Fibroblast of gingiva (primary cell): ENCODE data around the gene FAM72C.
"Not testable (repeated sequence)": the region's sequence is repeated elsewhere in the genome, so short reads cannot be mapped to it uniquely, and the experiment has no call there.

Experiments
- DNase-seq: peaks from one replicate; pipeline ENCODE4 v3.0.0-alpha.2; 2011; ENCODE audit warnings: low read depth

FAM72C gene

DNA sequence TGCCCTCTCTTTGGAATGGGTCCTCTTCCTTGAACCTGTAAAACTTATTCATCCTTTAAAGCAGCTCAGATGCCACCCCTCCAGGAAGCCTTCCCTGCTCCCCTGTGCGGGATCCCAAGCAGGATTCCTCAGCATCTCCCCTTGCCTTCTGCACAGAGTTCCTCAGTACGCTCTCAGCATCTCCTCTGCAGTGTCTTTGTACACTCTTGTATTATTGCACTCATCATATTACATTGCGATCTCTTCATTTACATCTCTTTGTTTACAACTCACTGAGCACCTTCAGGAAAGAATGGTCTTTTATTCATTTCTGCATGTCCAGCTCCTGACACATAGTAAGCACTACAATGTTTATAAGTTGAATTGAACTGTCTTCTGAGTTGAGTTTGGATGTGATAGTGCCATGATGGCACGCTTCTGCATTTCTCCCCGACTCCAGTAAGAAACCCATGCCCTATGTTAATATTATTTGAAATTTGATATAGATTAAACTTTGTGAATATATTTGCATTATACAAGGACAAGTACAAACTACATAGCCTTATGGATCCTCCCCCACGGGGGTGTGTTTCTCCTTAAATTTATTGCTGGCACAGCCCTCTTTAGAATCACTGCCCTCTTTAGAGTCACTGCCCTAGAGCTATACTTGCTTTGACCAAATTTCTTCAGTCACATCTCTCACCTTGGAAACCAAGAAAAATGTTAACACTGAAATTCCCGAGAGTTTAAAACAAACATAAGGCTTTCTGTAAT is 13.1 kb upstream of the FAM72C start:
- DNase-seq = not testable (repeated sequence)

DNA sequence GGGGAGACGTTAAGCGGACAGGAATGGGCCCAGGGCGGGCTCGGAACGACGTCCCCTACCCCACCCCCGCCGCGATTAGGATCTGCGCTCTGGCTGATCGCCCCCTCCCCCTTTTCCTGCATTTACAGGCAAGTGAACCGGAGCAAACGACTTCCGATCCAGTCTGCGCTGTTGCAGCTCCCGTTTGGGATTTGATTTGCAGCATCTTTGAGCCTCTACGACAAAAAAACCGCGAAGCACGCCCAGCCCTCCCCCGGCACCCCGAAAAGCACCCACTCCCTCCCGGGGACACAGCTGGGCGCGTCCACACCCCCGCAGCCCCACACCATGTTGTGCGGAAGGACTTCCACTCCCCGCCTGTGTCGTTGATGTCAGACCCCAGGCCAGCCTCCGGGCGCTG is 2.6 kb upstream of the FAM72C start:
- peak; percentile 0 for DNase-seq

DNA sequence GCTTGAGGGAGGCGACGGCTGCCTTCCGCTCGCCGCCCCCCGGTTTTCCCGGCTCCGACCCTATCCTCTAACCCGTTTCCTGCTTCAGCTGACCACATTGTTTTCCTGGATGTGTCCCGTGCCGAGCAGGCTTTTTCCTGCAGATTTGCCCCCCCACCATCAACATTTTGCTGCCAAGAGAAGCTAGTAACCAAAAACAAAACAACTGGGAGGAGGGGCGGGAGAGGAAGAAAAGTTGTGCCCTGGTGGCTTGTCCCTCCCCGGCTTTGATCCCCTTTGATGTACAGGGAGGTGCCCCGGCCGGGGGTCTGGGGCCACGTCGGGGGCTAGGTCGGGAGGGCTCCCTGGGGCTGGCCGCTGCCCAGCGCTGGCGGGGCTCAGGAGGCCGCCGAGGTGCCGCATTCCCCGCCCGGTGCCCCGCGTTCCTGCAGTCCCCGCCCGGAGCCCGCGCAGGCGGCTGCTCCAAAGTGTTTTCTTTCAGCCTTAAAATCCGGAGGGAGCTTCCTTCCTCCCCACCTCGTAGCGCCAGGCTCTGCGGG is 2.2 kb upstream of the FAM72C start:
- DNase-seq = not testable (repeated sequence)

DNA sequence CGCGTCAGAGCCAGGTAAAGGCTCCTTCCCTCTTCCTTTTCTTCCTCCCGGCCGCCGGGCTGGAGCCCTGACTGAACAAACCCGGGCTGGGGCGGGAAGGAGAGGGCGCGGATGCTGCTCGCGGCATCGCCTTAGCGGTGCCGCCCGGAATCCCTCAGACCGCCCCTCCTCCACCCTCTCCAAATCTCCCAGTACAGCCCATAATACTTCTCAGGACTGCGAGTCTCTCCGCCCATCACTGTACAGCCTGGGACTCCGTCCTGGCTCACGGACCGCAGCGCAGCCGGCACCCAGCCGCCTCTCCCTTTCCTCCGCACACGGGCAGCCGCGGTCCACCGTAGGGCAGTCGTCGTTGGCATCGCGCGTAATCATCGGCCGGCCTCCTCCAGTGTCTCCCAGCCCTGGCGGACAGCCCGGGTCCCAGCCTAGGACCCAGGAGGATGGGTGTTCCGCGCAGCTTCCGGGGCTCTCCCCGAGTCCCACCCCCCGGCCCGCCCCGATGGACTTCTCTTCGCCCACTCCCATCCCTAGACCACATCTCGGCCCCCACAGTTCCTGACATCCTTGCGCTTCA is 1.1 kb upstream of the FAM72C start:
- DNase-seq = not testable (repeated sequence)

DNA sequence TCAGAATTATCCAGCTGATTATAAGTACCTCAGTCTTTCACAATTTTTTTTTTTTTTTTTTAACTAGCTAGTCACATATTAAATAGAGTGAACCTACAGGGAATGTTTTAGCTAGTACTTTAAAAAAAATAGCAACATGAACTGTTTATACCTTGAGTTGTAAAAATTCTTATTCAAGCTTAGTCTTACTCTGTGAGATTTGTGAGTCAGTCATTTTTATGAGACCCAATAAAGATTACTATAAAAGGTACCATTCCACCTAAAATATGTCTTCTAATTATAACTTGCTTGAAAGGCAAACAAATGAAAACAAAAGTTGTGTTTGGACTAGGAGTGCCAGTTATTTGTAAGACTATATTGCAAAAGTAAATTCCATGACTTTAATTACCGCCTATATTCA is 5.9 kb downstream of the FAM72C start:
- not testable (repeated sequence) for DNase-seq

DNA sequence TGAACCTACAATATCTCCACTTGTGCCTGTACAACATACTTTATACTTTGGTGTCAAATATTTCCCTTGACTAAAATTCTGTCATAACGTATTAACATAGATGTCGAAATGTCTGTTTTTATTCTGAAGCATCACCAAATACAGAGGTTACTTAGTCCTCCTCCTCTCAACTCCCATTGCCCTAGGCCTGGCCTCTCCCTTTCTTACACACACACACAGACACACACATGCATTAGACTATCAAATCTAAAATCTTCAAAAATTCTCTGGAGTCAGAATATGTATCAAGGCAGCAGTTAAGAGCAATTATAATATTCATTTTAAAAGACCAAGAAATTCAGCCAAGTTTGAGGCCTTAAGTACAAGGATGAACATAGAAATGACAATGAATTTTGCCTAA is 7.5 kb downstream of the FAM72C start:
- not testable (repeated sequence) for DNase-seq

DNA sequence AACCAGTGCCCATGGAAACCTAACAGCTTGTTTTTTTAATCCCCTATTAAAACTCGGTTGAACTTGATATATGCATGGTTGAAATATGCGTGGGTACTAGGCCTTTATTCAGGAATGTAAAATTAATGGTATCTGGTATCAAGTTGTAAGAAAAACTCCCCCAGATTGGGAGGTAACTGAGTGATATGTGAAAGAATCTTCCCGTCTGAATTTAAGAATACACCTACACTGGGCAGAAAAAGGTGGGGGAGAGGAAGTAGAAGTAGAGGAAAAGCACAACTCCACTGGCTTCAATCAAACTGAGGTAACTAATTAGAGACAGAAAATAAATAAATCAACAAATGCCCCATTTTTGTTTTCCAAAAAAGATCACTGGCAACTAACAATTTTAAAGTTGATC is 15.9 kb downstream of the FAM72C start:
- not testable (repeated sequence) for DNase-seq

DNA sequence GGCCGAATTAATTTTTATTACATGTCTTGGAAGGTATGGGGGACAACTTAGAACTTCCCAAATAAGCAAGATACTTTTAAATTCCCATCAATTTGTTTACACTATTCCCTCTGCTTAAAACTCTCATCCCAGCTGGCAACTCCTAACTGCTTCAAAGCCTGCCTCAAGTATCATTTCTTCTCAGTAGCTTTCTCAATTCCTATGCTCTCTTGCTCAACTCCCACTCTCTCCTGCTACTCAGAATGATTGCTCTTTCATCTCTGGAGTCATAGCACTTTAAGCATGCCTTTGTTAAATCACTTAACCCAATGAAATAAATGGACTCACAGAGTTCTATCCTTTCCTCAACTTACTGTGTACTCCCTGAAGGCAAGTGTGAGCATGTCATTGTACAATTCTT is 18.9 kb downstream of the FAM72C start:
- DNase-seq = not testable (repeated sequence)

DNA sequence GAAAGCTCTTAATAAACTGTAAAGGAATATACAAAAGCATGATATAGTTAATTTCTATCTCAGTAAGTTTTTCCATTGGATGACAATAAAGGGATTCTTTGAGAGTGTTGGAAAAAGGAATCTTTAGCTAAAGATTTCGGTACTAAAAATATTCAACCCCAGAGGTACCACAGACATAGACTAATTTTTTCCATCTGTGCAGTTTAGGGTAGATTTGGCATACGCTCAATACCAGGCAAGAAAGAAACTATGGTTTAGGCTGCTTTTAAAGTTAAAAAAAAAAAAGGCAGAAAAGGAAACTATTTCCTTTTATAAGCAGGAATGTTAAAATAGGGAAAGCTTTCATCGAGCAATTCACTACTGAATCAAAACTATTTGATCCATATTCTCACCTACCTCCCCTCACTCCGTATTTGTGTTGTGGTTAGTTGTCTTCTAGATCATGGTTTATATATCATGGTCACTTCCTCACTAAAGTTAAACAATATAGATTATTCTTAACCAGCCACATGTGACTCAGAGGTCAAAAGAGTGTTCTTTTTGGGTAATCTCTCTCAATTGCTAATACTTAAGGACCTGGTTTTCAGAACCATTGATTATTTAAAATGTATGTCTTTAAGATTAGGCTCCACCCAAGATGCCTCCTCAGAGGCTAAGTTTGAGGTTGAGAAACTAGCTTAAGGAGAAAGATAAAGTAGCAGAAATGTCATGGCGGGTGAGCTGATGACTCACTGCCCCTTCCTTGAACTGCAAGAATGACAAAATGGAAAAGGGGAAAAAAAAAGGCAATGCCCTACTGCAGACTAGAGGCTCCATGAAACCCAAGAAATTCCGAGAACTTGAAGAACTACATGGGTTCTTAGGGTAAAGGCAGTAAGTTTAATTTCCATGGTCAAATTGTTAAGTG is 20.0 kb downstream of the FAM72C start:
- DNase-seq = not testable (repeated sequence)

DNA sequence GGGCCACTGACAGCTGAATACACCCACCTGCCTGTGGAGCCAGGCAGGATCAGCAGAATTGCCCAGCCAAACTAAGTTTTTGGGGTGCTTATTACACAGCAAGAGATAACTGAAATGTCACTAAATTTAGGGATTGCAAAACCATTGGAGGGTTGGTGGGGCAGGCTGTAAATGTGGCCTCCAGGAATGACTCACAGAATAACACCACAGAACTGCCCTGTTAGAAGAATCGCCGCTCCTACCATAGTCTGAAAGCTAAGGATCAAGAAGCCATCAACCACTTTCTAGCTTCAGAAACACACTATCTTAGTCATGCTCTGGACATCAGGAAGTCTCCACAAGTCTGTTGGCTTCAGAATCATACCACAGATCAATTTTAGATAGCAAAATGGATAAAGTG is 24.0 kb downstream of the FAM72C start:
- DNase-seq = not testable (repeated sequence)

DNA sequence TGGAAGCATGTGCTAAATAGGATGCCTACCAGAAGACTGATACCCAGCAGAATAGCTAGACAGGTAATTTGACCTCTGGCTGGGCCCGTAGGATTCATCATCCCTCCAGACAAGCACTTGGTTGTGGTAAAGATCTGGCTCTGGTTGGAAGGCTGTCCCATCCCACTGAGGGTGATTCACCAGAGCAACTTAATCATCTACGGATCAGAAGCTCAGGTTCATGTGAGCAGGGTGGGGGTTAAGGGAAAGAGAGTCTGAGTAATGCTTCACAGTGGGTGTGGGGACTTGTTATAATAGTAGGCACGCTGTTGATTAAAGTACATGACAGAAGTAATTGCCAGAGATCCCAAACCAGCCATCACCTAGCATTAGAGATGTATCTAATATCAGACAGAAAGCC is 26.5 kb downstream of the FAM72C start:
- not testable (repeated sequence) for DNase-seq

DNA sequence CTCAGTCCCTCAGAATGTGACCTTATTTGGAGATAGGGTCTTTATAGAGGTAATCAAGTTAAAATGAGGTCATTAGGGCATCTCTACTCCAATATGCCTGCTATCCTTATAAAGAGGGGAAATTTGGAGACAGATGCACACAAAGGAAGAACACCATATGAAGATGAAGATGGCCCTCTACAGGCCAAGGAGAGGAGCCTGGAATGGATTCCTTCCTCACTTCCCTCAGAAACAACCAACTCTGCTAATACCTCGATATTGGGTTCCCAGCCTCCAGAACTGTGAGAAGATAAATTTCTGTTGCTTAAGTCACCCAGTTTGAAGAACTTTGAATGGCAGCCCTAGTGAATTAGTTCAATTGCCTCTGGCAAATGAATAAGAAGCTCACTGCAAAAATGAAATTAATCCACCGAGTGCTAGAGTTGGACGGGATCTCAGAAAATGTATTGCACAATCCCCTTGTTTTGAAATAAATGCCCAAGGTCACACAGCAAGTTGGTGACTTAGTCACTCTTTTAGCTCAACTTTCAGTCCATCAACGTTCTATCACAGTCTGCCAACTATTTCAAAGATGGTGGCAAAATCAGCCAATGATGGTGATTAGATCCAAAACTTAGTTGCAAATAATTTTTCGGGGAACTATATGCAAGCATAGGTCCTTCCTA is 27.1 kb downstream of the FAM72C start:
- DNase-seq = not testable (repeated sequence)

DNA sequence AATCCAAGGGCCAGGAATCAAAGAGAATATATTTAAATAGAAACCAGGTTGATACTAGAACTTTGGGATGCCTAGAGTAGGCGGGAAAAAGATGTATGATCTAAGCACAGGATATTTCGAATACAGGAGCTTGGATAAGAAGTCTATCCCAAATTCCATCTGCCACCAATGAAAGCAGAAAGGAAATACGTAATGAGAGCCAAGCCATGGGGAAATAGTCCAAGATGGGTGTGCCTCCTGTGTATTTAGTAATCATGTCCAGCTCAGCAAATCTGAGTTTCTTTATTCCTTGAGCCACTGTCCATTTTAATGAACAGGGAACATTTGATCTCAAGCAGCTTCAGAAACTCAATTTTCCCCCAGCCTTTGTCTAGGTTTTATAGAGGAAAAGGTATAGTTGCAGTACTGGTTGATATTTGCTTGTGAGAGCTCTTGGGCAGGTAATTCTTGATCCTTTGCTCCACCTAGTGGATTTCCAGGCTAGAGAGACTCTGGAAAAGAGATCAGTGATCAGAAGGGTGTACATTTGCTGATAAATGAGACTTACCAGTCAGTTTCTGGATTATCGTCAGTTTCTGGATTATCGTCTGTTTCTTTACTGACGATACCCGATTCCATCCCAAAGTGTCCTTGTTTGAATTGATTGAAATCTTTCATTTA is 28.3 kb downstream of the FAM72C start:
- DNase-seq = not testable (repeated sequence)

DNA sequence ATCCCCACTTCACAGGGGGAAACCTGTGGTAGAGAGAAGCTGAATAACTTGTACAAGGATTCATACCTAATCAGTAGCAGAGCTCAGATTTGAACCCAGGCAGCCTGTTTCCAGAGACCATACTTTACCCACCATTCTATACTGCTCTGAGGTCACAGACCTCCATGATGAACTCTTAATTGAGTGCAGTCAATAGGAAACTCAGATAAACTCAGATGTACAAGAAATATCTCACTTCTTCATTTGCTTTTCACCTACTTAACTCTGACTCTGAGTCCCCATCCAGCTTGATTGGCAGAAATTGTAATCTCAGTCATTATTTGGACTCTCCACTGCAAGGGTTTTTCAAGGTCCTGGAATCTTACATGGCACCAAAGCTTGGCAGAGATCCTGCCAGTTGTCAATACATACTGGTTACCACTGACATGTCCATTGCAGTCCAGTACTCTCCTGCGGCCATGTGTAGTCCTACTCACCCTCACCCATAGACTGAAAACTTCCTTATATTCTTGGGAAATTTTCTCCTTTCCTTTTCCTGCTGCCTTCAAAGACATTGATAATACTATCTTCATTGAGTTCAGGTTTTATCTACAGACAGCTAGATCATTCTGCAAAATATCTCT is 29.4 kb downstream of the FAM72C start:
- not testable (repeated sequence) for DNase-seq

DNA sequence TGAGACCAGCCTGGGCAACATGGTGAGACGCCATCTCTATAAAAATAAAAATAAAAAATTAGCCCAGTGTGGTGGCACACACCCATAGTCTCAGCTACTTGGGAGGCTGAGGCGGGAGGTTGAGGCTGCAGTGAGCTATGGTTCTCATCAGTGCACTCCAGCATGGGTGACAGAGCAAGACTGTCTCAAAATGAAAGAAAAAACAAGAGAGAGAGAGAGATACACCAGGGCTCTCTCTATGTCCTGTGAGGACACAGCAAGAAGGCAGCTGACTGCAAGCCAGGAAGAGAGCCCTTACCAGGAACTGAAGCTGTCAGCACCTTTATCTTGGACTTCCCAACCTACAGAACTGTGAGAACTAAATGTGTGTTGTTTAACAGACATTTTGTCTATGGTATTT is 32.1 kb downstream of the FAM72C start:
- DNase-seq = not testable (repeated sequence)

DNA sequence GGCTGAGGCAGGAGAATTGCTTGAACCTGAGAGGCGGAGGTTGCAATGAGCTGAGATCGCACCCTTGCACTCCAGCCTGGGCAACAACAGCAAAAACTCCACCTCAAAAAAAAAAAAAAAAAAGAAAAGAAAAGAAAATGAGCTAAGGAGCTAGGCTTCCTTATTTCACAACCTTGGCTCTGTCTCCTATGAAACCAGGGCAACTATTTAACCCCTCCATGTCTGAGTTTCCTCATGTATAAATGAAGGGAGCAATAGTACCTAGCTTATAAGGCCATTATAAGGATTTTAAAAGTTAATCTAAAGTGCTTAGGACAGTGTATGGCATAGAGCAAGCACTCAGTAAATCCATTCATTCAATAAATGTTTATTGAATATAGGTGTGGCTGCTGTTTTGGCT is 32.9 kb downstream of the FAM72C start:
- not testable (repeated sequence) for DNase-seq

DNA sequence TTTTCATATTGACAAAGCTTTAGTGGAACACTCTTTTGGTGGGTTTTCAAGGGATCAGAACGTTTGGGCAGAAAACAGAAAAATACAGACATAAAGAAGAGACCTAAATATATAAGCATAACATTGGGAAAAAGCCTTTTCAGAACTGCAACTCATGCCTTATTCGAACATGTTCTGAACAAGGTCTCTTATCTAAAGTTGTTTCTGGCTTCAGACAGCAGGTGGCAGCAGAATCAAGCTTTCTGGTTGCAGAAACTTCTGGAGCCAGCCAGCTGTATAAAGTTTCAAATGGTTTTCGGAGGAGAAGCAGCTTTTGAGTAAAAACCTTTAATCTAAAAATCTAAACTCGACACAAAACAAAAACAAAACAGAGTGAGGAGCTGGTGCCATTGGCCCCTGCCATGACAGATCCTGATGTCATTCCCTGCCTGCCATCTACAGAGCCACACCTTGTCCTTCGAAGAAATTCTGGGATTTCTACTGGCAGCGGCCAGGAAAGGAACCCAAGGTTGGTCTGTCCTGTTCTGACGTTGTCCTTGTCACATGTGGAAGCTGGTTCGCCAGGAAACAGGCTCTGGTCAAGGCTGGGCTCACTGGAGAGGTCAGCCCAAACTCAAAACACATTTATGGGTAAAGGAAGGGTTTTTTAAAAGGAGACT is 35.2 kb downstream of the FAM72C start:
- not testable (repeated sequence) for DNase-seq

DNA sequence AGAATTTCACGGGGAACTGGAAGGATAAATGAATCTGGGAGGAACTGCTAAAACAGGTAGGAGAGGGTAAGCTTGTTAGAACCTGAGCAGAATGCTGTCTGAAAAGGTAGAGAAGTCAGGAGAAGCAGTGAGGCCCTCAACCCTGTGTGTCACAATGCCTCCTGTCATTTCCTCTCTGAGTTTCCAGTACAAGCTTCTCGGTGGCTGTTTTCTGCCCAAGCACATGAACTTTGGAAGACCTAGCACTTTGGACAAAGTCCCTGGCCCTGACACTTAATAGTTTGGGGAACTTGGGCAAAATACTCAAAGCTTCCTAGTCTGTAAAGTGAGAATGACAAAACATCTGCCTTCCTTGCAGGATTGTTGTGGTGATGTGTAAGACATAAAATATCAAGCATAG is 52.7 kb downstream of the FAM72C start:
- not testable (repeated sequence) for DNase-seq

DNA sequence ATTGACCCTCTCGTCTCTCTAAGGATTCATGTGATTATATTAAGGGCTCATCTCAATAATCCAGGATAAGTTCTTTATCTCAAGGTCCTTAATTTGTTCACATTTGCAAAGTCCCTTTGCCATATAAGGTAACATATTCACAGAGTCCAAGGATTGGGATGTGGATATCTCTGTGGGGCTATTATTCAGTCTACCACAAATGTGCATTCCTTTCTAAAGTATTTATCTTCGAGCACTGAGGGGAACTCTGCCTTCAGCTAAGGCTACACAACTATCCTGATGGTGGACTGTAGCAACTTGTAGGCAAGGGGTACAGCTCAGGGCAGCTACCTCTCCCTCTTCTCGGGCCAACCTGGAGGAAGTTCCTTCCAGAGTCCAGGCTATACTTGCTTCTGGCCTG is 53.2 kb downstream of the FAM72C start:
- DNase-seq = not testable (repeated sequence)

DNA sequence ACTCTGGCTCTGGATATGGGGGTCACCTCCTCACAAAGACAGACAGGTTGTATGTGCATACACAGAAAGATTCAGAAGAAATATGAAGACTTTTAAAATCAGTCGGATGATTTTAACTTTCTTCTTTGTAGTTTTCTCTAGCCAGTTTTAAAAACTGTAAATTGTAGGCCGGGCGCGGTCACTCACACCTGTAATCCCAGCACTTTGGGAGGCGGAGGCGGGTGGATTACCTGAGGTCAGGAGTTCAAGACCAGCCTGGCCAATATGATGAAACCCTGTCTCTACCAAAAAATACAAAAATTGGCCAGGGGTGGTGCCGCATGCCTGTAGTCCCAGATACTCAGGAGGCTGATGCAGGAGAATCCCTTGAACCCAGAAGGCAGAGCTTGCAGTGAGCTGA is 58.1 kb downstream of the FAM72C start:
- DNase-seq = not testable (repeated sequence)
